Measurements from ENCODE around the gene WARS2.

WARS2 gene

DNA sequence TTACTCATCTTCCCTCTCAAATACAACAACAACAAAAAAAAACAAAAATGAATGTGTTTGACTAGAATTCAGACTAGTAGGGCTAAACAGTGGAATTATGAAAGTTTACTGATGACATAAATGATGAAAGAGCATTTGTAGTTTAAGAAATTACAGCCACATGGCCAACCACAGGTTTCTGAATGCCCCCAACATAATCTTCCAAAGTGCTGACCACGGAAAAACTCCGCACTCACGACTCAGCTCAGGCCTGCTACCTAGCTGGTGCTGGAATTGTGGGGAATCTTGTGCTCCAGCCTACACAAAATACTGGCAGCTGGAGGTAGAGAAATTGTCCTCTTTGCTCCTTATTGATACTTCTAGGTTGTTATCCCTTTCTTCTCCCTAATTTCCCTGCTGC is 128.7 kb downstream of the WARS2 start:
- no peak for DNase-seq

DNA sequence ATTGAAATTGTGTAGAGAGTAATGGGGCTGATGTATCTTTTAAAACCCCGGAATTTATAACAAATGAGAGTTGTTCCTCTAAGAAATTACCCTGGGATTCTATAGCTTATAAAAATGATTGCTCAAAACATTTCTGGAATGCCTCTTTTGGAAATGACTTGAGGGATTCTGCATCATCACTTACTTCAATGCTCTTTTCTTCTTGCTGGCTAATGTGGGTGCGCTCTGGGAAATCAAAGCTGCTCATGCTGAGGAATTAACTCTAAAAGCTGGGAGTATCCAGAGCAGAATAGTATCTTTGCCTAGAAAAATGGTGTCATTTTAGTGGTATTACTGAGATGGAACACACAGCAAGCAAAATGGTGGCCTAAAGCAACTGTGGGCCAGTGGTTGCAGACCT is 129.3 kb downstream of the WARS2 start:
- no peak for DNase-seq

DNA sequence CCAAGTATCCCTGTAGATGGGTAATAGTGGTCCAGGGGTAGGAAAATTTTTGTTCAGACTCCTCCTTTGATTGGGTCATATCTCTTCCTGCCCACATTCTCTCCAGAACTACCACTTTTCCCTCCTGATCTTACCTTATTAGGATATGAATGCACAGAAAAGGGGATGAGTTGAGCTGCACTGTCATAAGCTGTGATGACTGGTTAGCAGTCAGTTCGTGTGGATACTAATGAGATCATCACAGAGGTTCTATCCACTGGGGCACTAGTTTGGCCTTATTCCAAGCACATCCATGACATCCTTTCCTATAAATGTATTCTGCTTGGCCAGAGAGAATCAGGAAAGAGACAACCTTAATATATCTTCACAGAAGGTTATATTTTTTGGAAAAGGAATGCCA is 130.3 kb downstream of the WARS2 start:
- DNase-seq: no peak

DNA sequence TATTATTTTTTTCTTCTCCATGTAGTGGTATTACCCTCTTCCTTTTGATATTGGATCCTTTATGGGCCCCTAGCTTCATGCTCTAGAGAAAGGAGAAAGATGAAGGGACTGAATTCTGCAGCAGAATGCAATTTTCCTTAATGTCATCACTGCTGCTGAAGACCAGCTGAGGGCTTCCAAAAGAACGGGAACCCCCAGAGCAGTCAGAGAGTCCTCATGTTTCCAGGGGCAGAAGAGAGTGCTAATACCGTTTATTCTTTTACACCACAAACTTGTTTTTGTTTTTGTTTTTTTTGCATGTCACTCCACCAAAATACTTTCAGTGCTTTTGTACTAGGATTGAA is 131.2 kb downstream of the WARS2 start:
- DNase-seq: no peak

DNA sequence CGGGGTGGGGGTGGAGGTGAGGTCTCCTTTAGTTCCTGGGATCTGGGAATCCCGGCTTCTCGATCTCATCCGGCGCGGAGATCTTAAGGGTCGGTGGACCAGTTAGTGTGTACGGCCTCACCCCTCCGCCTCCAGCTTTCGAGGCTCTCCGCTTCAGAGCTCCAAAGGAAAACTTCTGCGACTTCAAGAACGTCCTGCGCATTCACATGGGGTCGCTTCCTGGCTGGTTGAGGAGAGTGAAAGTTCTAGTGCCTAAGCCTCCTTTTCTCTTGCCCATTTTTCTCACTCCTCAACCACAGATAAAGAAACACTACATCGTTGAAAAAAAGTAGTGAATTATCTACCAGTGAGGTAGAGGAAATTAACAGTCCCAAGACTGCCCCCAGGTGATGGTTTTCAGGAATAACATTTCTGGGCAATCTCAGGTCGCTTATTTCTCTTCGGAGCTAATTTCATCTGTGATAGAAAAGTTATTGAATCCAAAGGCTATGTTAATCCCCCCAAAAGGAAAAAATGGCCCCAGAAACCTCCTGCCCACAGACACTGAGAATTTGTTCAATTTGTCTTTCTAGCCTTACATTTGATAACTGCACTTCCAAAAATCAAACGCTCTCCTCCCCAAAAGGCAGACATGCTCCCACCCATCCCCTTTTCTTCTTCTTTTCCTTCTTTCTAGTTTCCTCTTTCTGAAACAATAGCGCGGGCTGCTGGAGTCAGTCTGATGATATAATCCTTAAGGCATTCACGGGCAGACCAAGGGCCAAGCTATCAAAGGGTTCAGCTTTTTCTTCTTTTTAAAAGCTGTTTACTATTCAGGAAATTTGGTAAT is 131.8 kb downstream of the WARS2 start:
- no peak for DNase-seq

DNA sequence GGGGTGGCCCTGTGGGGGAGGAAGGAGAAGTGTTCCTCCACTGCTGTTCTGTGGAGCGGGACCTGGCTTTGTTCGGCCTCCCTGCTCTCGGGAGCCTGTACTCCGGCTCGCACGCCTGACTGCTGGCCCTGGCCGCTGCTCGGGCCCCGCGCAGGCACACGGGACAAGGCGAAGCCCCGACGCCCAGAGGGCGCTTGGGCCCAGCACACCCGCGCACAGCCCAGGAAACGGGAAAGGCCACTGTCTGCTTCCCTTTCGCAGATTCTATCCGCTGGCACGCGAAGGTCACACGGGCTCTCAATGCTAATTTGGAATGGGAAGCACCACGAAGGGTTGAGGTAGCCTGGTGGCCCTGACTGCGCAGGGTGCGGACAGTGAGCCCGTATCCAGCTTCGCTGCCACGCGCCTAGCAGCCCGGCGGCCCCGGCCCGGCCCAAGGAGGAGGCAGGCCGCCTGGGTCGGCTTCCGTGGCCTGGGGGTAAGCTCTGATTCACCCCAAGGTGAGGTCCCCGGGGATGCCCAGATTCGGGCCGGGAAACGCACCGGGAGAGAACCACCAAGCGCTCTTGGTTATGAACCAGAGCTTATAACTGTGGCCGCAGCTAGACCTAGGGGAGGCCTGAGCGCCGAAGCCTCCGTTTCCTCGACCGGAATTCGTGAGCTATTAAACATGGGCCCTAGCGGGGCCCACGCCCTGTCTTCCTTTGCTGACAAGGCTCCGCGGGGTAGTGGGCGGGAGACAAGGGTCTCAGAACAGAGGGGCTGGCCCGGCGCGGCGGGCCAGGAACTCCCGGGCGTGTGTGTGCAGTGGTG is 132.6 kb downstream of the WARS2 start:
- DNase-seq: no peak

DNA sequence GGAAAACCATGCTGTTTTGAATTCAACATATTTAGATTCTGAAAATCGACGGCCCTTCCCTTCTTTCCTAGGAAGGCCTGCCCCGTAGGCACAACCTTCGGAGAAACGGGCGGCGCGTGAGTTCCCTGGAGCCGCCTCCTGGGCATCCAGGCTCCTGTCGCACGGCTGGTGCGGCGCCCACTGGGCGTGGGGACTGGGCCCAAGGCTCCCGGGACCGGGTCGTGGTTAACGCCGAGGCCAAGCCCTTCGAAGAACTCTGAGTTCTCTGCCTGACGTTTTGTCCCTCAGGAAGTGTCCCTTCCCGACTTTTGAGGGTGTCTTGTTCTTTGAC is 133.1 kb downstream of the WARS2 start:
- DNase-seq: no peak

DNA sequence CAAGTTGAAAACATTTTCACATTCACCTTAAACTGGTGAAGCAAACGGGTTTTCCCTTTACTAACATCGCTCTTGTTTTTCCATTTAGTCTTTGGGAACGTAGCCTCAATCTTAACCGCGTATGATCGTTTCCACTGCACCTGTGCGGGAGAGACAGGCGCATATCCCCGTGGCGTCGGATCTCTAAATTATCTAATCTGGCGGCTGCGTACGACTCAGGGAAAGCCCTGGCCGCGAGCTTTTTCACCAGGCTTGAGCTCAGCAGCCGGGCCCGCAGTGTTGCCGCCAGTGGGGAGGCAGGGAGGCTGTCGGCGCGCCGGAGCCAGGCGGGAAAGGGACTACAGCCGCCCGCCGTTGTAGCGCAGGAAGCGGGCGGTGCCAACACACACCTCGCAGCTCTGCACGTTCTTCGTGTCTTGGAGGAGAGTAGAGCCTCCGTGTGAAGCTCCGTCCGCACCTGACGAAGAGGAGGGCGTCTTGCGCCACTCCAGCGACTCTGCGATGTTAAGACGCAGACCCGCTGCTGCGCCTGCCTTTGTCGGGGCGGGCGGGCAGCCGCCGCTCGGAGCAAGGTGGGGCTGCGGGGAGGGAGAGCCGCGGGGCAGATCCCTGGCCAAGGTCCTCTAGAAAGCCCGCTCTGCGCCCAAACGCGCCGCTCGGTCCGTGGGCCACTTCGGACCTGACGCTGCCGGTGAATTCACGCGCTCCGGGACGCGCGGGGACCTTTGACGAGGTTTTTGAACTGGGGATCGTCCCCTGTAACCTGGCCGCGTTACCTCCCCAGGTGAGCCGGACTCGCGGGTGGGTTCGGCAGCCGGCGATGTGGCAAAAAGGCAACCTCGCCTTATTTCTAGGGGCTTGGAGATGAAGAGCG is 133.8 kb downstream of the WARS2 start:
- DNase-seq: no peak

DNA sequence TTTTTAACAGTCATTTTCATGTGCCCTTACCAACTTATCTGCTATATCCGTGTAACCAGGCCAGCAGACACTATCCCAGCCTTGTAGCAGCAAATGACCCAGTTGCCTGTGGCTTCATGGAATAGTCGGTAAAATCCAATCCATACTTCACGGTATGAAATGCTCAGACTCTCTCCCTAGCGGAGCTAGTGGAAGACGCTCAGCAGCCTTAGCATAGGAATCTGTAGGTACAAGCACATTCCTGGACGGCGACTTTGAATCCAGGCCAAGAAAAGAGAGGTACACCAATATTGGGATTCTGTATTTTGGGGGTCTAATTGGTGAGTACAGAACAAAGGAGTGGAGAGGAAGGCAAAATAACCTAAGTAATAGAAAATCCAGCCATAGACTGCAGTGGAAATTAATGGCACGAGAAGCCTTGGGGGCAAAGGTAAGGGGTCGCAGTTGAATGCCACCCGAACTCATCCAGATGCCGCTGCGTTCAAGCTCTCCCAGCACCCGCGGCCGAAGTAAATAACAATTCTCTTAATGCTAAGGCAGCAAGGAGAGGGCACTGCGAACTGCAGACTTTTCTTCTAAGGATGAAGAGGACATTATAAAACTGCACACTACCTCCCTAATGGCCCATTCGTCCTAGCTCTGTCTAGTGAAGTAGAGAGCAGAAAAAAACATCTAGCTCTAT is 134.6 kb downstream of the WARS2 start:
- no peak for DNase-seq

DNA sequence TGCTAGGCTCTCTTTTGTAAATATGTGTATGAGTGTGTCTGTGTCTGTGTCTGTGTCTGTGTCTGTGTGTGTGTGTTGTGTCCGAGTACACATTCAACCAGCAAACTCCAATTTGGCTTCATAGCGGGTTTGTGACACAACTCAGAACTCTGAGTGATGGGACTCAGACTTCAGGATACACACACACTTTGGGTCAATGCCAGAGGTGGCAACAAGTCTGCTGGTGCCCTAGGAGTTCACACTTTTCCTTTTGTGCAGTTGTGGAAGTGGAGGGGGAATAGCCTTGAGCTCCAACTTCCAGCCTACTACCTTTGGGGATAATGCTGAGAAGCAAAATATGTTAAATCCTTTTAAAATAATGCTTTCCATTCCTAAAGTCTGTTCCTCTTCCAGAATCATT is 135.7 kb downstream of the WARS2 start:
- no peak for DNase-seq

DNA sequence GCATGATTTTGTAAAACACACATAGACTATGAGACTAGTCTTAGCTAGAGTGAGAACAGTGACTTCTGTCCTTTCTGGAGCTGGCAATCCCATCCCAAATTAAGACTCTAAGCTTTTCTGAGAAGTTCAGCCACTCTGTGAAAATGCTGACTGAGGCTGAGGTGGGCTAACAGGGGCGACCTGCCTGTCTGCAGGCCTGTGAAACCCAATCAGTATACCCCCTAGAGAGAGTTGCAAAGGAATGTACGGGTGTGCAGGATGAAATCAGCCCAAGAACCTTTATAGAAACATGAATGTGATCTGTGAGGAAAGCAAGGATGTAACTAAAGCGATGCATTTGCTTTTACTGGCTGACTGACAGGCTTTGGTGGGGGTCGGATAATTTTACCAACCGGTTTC is 136.3 kb downstream of the WARS2 start:
- no peak for DNase-seq

DNA sequence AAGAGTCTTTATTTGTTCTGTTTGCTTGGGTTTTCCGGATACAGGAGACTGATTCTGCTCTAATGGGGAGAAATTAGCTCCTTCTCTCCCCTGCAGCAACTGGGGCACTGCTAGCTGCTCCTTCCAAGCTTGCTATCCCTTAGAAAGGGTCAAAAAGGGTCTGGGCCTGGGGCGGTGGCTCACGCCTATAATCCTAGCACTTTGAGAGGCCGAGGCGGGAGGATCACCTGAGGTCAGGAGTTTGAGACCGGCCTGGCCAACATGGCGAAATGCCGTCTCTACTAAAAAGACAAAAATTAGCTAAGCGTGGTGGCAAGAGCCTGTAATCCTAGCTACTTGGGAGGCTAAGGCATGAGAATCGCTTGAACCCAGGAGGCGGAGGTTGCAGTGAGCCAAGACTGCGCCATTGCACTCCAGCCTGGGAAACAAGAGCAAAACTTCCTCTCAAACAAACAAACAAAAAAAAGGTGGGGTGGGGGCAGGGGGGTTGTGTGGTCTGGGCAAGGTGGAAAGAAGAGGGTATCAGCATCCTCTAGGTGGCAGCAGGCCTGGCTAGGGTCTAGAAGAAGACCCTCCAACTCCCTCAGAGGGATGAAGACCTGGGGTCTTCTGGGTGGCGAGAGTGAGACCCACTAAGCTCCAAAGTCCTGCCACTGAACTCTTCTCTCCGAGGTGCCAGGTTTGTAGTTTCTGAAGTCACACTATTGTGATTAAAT is 136.9 kb downstream of the WARS2 start:
- no peak for DNase-seq

DNA sequence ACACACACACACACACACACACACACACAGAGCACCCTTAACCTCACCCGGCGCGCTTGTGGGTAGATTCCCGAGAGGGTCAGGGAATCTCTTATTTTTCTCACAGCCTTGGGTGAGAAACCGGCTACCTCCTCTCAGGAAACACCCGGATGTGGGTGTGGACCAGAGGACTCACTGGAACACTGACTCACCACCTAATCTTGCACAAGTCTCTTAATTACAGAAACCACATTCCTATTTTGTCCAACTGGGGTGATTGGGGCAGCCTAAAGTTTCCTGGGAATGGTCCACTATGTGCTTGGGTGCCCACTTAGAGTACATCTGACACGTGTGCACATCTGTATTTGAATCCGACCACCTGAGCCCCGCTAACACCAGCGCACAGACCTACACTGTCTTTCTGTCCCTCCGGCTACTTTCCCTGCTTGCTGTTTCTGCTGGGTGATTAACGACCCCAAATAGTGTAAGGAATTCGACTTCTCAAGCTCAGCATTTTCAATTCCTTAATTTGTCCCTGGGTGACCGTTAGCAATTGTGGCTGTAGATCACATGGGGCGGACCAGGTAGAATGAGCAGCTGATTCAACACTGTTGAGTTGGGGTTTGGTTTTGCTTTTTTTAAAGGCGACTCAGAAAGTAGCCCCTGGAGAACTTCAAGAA is 138.3 kb downstream of the WARS2 start:
- DNase-seq: no peak

DNA sequence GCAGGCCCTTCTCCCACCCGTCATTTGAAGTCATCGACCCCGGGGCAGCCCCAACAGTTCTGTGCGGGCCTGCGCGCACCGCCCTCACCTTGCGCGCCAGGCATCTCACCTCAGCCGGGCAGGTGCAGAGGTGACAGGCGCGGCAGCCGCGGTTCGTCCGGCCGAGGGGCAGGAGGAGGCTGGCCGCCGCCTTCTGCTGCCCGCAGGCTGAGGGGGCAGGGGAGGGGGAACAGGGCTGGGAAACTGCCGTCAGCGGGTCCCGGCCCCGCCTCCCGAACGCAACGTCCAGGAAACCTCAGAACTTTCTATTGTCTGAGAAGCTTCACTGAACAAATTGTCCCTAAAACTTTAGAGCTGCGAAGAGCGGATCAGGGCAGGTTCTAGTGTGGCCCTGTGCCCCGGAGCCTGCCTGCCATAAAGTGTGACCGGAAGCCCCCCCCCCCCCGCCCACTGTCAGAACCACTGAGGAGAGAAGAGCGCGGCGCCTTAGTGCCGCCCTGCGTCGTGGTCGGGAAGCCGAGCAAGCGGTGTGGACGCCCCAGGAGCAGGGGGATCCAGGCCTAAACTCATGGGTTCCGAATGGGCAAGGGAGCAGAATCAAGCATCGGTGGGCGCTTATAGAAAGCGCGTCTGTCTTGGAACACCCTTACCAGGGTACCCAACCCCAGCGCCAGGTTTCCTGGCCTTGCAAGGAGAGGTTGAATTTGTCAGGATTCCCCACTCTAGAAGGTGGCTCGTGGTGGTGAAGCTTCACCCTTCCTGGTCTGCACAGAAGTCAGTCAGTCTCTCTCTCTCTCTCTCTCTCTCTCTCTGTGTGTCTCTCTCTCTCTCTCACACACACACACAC is 139.0 kb downstream of the WARS2 start:
- no peak for DNase-seq

DNA sequence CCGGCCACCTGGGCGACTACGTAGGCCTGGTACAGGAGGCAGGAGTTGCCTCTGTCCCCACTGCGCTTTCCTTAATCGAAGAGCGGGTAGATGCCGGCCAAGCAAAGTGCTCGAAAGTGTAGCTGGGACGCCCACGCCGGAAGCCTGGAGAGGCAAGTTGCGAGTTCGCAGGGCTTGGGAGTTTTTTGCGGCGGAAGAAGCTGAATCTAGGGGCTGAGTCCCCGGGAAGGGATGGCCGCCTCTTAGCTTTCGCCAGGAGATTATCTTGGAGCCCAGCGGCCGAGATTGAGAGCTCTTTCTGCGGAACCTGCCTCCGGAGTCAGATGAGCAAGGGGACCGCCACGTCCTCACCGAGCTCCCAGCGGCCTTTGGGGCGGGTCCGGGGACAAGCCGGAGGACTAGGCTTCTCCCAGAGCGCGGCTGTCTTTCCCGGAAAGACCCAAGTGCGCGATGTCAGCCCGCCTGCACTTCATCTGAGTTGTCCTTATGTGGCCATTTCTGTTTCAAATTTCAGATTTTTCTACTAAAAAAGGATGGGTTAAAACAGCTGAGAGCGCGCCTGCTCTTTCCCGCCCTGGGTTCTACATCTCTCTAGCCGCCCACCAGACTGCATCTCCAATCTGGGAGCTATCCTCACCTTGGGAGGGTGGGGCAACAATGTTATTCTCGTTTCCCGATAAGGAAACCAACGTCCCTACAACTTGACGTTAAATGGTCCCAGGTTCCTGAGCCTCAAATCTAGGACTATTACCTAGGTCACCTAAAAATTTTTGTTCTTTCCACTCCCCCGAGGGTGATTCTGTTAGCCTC is 139.9 kb downstream of the WARS2 start:
- no peak for DNase-seq

DNA sequence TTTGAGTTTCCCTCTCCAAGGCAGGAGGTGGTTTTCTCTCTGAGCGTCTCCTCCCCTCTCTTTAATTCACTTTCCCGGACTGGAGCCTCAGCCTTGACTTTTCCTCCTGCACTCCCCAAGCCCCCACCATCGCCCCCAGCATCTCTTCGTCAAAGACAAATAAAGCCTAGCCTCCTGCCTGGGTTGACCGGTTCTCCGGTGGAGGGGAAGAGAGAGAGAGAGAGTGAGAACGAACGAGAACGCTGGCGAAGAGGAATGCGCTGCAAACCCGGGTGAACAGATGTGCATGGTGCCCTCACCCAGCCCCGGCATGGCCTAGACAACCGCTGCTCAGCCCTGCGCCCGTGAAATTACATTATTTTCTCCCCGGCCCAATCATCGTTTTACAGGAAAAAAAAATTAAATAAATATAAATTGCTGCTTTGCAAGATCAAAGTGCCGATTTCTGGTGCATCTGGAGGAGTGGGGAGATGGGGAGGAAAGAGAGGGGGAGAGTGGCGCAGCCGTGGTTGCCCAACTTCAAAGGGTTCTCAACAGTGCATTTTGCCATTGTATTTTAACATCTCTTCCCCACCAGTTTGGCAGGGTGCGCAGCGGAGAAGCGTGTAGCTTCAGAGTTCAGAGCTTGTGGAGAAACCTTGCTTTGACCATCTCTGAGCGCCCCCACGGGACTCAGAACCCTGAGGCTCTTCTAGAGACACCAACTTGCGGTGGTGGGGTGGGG is 140.9 kb downstream of the WARS2 start:
- no peak for DNase-seq

DNA sequence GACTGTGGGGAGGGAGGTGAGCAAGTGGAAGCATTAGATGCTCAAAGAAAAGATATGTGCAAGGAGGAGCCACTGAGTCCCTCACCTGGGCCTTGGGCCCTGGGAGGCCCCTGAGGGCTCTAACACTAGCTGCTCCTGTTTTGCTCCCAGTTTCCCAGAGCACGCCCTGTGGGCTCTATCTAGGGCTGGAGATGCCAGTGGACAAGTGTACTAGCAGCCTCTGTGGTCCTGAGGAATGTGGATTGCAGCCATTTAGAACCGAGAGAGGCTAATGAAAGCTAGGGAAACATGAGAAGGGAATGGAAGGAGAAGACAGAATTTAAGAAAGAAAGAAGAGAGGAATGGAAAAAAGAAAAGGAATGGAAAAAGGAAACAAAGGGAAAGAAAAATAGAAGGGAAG is 142.3 kb downstream of the WARS2 start:
- no peak for DNase-seq

DNA sequence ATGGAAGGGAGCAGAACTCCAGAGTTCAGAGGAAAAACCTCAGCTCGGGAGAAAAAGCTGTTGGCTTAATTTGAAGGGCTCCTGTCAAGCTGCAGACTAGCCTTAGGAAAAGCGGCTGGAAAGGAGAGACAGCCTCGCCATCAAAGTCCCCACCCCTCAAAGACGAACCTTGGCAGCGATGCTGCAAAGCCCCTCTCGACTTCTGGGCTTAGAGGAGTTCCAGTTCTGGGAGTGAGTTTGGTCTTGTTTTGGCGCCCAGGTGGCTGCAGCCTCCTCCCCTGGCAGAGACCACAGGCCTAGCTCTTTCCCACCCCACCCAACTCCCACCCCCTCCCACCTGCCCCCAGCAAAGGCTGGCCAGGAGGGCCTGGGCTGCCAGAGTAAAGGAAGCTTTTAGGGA is 143.2 kb downstream of the WARS2 start:
- no peak for DNase-seq

DNA sequence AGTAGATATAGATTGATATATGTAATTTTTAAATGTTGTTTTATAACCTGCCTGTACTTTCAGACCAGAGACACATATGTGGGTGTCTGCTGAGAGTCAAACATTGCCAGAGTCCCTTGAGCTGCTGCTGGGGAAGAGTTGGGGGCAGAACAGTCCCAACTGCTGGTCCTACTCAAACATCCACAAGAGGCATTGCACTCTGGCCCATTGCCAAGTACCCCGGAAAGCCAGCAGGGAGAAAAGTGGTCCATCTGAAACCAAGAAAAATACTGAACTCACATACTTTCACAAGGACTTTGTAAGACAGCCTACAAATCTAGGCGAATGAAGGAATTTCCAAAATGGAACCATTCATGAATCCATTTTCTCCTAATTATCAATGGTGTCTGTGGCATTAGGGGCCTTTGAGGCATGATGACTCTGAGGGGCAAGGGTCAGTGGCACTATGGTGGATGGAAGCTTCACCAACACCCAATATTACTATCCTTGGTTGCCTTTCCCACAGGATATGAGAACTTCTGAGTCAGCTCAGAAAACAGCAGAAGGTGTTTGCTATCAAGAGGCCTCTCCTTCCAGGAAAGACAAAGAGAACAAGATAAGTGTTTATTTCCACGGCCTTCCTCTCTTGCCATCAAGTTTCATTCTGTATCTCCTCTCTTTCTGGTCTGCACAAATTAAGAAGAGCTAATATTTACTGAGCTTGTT is 145.0 kb downstream of the WARS2 start:
- DNase-seq: no peak
